Pancreas (tissue), 10 donors: ENCODE results near the gene UBL4A. TPM values are rescaled to one million over a fixed set of nuclear protein-coding genes. Genes with fewer than 3 reads are reported as not detected.

Source experiments
- ATAC-seq, 4 donors: fragments of 200-7000 bp; cut with Tn5 transposase; one replicate each; pipeline versions ENCODE4 v1.8.0 to v1.9.1; 2020; ENCODE audit warnings: mild to moderate bottlenecking in 4 of 4, moderate library complexity in 4 of 4
- DNase-seq, 6 donors: peaks; one replicate each; pipeline ENCODE4 v3.0.0-alpha.2; 2020
- FAIRE-seq: peaks from 2 replicates; lab custom pipeline; 2012; peaks lifted over from hg19 to GRCh38; lab: Jason Lieb, UNC
- H3K27ac ChIP-seq, 4 donors: fragments of 200-600 bp; sonication (generic); 1 replicate in 3 of 4; 2 replicates in 1 of 4; pipeline versions ENCODE4 v1.5.0 to v1.8.0; 2020
- H3K27me3 ChIP-seq, 4 donors: fragments of 200-600 bp; one replicate each; pipeline ENCODE4 v1.8.0; 2021
- H3K36me3 ChIP-seq, 3 donors: fragments of 200-600 bp; sonication (generic) in 1 of 3; one replicate each; pipeline versions ENCODE4 v1.5.0 to v1.8.0; 2020 to 2021
- H3K4me1 ChIP-seq, 3 donors: fragments of 200-600 bp; one replicate each; pipeline ENCODE4 v1.8.0; 2021
- H3K4me3 ChIP-seq, 4 donors: fragments of 200-600 bp; sonication (generic) in 2 of 4; one replicate each; pipeline versions ENCODE4 v1.5.0 to v1.8.0; 2020 to 2021
- H3K9me3 ChIP-seq, 4 donors: fragments of 200-600 bp; one replicate each; pipeline ENCODE4 v1.8.0; 2021
- CTCF ChIP-seq, 4 donors: fragments of 200-600 bp; sonication (generic) in 3 of 4; IDR thresholded peaks; one replicate each; pipeline versions ENCODE4 v1.5.0 to v1.8.0; 2021; ENCODE audit warnings: antibody characterized with exemption in 4 of 4
- WGBS, 2 donors: extraction: QIAGEN DNeasy Blood & Tissue Kit; methylation state at CpG; one replicate each; pipeline ENCODE4 v1.1.7; 2013; 5-methylcytosine and 5-hydroxymethylcytosine counted together
- intact Hi-C, 3 donors: fragments of 100-400 bp; cut with DNase I; formaldehyde crosslinking; loops; one replicate each; pipeline versions ENCODE4 v1.11.1 to v1.14.2; 2022
- polyA plus RNA-seq, 2 donors: library from polyadenylated mRNA; stranded (reverse); fragments of 200-250 nt; gene quantifications; one replicate each; pipeline ENCODE4 v1.2.3, GENCODE V29; 2013
- total RNA-seq, 6 donors: library from RNA; stranded (reverse); fragmentation: NEBNext Ultra II Directional in 4 of 6; extraction: Animal tissue kit (Norgen Biotek cat#: 25700) in 4 of 6; gene quantifications; one replicate each; pipeline versions ENCODE4 v1.2.1 to v1.2.4, GENCODE V29; 2021 to 2023
- donor health status: healthy with polysubstance abuse.
- donor health status: DM: no; HTN: no; CAD: no; lungs with moderate emphysema.
- donor health status: DM: no; HTN: no; CAD: no.
- donor health status: control.
- donor health status: control.
- donor health status: Bipolar disorder and iron deficiency.
- donor health status: DM: yes; HTN: yes; CAD: no.
- donor health status: DM: no; HTN: no; CAD: no.
- donor health status: DM: no; HTN: no; CAD: no.
- donor health status: DM: yes; HTN: yes; CAD: no.

The UBL4A gene
- total and polyA plus RNA-seq, 8 donors, result 13.6 to 32.2 (median 20.9) TPM

GRCh38 chrX:154466907-154467306 is 19.5 kb downstream of the UBL4A start:
- TF ChIP-seq CTCF (IDR thresholded peaks at IDR 0.05), result no peak
- 91 to 92% methylated on average over 13 to 15 of the region's 15 CpGs for WGBS, 2 donors
- peaks cover 0 to 7% (median 0%) of the 10 kb centered on the region in 3 donors for H3K36me3 ChIP-seq
- no peaks in the 10 kb centered on the region for H3K27me3 ChIP-seq
- H3K9me3 ChIP-seq, result no peaks in the 10 kb centered on the region
- FAIRE-seq (no peak), ATAC-seq (no peak), DNase-seq (peak in 1 of 6 donors; percentile 74)
- no peak overlapping the region for H3K27ac ChIP-seq
- H3K4me1 ChIP-seq, result no peaks in the 10 kb centered on the region
- H3K4me3 ChIP-seq, result no peak overlapping the region
- intact Hi-C loops, result no loop called here

- Histone ChIP-seq H3K9me3 (no peaks in the 10 kb centered on the region), H3K27ac (no peak overlapping the region), H3K36me3 (peaks cover 0 to 7% (median 0%) of the 10 kb centered on the region in 3 donors), H3K4me1 (no peaks in the 10 kb centered on the region), H3K4me3 (no peak overlapping the region), H3K27me3 (no peaks in the 10 kb centered on the region)
- ATAC-seq (no peak), FAIRE-seq (no peak), DNase-seq (peak in 1 of 6 donors; percentile 69)
- WGBS, 2 donors, result 89 to 90% methylated on average over 30 to 32 of the region's 32 CpGs
- intact Hi-C loops, result no loop called here
- no peak for TF ChIP-seq CTCF (IDR thresholded peaks at IDR 0.05)
These were observed 20.4 kb downstream of the UBL4A start for GRCh38 chrX:154466036-154466435.

GRCh38 chrX:154465601-154466000 is 20.8 kb downstream of the UBL4A start:
- no peaks in the 10 kb centered on the region for H3K4me1 ChIP-seq
- DNase-seq (peak in 1 of 6 donors; percentile 57), ATAC-seq (no peak), FAIRE-seq (no peak)
- intact Hi-C loops, result no loop called here
- TF ChIP-seq CTCF (IDR thresholded peaks at IDR 0.05), result no peak
- no peaks in the 10 kb centered on the region for H3K27me3 ChIP-seq
- no peak overlapping the region for H3K27ac ChIP-seq
- H3K4me3 ChIP-seq, result no peak overlapping the region
- 88 to 90% methylated on average over 10 to 14 of the region's 14 CpGs for WGBS, 2 donors
- no peaks in the 10 kb centered on the region for H3K9me3 ChIP-seq
- H3K36me3 ChIP-seq, result peaks cover 0 to 7% (median 0%) of the 10 kb centered on the region in 3 donors

GRCh38 chrX:154464806-154465365 is 21.5 kb downstream of the UBL4A start:
- no peaks in the 10 kb centered on the region for H3K9me3 ChIP-seq
- WGBS, 2 donors, result 93 to 95% methylated on average over 27 to 28 of the region's 28 CpGs
- no peak for FAIRE-seq
- no peaks in the 10 kb centered on the region for H3K27me3 ChIP-seq
- H3K4me3 ChIP-seq, result no peak overlapping the region
- H3K27ac ChIP-seq, result no peak overlapping the region
- H3K4me1 ChIP-seq, result no peaks in the 10 kb centered on the region
- peak in 2 of 6 donors; percentile 12 to 72 for DNase-seq
- intact Hi-C loops, result no loop called here
- TF ChIP-seq CTCF (IDR thresholded peaks at IDR 0.05), result no peak
- H3K36me3 ChIP-seq, result peaks cover 0 to 7% (median 0%) of the 10 kb centered on the region in 3 donors
- ATAC-seq, result no peak

GRCh38 chrX:154463611-154464220 is 22.7 kb downstream of the UBL4A start:
- DNase-seq, result peak in 2 of 6 donors; percentile 26 to 69
- WGBS, 2 donors, result 88 to 94% methylated on average over 28 to 36 of the region's 36 CpGs
- Histone ChIP-seq H3K9me3 (no peaks in the 10 kb centered on the region), H3K36me3 (peaks cover 0 to 7% (median 0%) of the 10 kb centered on the region in 3 donors), H3K27me3 (no peaks in the 10 kb centered on the region), H3K4me1 (no peaks in the 10 kb centered on the region), H3K27ac (no peak overlapping the region), H3K4me3 (no peak overlapping the region)
- intact Hi-C loops, result no loop called here
- FAIRE-seq, result no peak
- TF ChIP-seq CTCF (IDR thresholded peaks at IDR 0.05), result no peak
- no peak for ATAC-seq
